GM08714 (cell line): Measurements from ENCODE around the gene C2orf92.

Experiments
- H3K4me3 ChIP-seq: fragments of 200-500 bp; sonication (Bioruptor generic); 2 replicates; pipeline ENCODE4 v1.5.1; 2014; ENCODE audit warnings: mild to moderate bottlenecking, low read length, inconsistent platforms
- ZNF274 ChIP-seq: IDR thresholded peaks from 2 replicates; pipeline ENCODE4 v1.6.1; 2012; ENCODE audit warnings: mild to moderate bottlenecking, low read depth, low read length

The C2orf92 gene

DNA sequence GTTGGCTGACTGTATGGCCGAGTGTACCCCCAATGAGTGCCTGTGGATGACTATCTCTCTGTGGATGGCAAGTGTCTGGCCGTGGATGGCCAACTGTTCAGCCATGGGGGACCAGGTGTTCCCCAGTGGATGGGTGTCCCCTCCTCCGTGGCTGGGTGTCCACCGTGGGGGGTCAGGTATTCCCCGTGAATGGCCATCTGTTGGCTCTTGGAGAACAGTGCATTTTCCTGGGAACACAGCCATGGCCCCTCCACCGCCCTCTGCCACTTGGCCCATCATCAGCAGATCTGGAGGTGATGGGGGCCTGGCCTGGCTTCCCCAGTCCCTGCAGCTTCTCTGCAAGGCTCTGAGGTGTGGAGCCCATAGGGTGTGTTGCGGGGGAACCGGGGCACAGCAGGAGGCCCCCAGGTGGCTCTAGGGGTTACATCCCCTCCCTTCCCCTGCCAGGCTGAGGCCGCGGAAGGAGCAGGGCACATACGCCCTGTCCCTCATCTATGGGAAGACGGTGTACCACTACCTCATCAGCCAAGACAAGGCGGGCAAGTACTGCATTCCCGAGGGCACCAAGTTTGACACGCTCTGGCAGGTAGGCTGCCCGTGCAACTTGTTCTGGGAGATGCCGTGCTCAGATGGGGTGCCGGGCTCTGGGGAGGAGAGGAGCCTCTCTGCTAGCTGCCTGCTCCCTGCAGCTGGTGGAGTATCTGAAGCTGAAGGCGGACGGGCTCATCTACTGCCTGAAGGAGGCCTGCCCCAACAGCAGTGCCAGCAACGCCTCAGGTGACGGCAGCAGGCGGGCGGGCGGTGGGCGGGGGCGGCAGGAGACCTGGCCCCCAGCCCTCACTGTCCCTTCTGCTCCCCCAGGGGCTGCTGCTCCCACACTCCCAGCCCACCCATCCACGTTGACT is 63.2 kb downstream of the C2orf92 start:
- TF ChIP-seq ZNF274: no peak
- H3K4me3 ChIP-seq: no peak overlapping the region

- TF ChIP-seq ZNF274: no peak
- H3K4me3 ChIP-seq: no peak overlapping the region
Measured at GRCh38 chr2:97733341-97734035, 64.0 kb downstream of the C2orf92 start.

DNA sequence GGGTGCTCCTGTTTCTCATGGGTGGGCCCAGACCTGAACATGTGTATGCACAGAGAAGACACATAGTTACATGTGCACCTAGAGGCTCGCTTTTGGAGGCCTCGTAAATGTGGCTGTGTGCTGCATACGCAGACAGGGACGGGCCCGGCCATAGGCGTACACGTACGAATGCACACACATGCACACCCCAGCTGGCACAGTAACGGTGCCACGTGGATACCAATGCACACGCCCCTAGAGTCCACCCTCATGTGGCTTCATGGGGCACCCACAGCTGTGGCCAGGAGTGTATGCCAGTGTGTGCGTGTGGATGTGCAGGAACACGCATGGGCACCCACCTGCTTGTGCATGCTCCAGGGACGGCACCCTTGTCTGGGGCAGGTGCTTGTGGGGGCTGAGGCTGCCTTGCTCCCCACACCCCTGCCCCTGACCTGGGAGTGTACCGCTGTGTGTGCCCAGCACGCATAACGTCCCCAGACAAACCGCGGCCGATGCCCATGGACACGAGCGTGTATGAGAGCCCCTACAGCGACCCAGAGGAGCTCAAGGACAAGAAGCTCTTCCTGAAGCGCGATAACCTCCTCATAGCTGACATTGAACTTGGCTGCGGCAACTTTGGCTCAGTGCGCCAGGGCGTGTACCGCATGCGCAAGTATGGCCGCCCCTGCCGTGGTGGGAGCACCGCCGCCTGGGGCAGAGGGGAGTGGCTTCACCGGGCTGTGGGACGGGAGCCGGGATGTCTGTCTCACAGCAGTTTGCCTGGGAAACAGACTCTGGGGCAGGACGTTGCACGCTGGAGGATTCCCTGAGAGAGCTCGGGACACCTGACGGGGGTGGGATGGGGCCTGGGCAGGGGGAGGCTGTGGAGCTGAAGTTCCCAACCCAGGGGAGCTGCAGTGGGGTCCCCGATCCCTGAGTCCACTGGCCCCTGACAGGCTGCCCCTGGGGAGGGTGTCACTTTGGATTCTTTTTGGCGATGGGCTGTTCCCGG is 64.8 kb downstream of the C2orf92 start:
- H3K4me3 ChIP-seq: no peak overlapping the region
- TF ChIP-seq ZNF274: no peak

GRCh38 chr2:97735161-97735561 is 65.6 kb downstream of the C2orf92 start:
- H3K4me3 ChIP-seq: no peak overlapping the region
- no peak for TF ChIP-seq ZNF274

DNA sequence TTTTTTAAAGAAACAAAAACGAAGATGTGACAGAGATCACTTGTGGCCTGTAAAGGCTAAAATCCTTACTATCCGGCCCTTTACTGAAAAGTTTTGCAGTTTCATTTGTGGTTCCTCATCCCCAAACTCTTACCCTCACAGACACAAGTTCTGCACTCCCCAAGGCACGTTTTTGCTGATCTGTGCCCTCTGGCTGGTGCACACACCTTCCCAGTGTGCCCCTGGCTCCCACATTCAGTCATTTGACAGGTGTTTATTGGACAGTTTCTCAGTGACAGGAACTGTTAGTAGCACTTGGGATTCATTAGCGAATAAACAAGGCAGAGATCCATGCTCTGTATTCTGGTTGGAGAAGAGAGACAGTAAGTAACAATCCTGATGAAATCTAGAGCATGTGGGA is 66.7 kb downstream of the C2orf92 start:
- no peak overlapping the region for H3K4me3 ChIP-seq
- TF ChIP-seq ZNF274: no peak

- H3K4me3 ChIP-seq: no peak overlapping the region
- no peak for TF ChIP-seq ZNF274
Measured at GRCh38 chr2:97736608-97737330, 67.3 kb downstream of the C2orf92 start.

DNA sequence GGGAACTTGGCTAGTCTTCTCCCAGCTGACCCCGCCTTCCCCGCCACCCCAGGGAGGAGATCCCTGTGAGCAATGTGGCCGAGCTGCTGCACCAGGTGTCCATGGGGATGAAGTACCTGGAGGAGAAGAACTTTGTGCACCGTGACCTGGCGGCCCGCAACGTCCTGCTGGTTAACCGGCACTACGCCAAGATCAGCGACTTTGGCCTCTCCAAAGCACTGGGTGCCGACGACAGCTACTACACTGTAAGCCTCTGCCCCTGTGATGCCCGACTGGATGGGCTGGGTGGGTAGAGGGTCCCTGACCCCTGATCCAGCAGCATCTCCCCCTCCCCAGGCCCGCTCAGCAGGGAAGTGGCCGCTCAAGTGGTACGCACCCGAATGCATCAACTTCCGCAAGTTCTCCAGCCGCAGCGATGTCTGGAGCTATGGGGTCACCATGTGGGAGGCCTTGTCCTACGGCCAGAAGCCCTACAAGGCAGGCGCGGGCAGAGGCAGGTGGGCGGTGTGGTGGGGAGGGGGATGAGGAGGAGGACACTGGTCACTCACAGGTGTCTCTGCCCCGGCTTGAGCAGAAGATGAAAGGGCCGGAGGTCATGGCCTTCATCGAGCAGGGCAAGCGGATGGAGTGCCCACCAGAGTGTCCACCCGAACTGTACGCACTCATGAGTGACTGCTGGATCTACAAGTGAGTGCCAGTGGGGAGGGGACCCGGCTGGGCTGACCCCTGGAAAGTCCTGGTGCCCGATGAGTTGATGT is 68.1 kb downstream of the C2orf92 start:
- no peak overlapping the region for H3K4me3 ChIP-seq
- TF ChIP-seq ZNF274: no peak

DNA sequence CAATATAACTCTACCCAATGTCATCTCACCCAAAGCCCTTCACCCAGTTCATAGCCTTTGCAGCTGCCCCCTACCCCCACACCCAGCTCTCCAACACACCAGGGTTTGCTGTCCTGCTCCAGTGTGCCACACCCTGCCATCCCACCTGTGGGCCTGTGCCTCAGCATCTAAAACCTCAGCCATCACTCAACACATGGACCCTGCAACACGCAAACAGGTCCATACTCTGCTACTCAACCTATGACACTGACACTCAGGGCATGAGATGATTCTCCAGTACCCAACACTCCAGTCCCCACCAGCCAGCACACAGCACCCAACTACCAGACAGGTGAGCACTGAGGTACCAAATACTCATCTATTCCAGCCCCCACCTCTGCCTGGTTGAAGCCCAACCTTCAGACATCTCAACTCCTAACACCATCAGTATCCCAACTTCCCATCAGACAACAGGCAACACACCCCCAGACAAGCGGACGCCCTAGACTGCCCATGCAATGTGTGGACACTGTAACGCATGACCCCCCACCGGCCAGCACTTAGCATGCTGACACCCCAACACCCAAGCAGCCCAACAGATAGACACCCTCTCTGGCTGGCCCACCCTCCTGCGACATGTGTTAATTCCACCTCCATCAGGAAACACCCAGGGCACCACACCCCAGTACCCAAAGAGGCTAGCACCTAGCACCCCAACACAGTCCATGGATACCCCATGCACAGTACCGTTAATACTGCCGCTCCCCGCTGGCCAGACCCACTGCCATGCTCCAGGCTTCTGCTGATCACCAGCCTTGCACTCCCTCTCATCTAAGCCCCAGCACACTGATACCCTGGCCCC is 68.9 kb downstream of the C2orf92 start:
- no peak for TF ChIP-seq ZNF274

GRCh38 chr2:97739020-97739892 is 69.7 kb downstream of the C2orf92 start:
- H3K4me3 ChIP-seq: no peak overlapping the region
- no peak for TF ChIP-seq ZNF274

More for the DNA sequence above, 68.9 kb downstream of the C2orf92 start:
- no peak overlapping the region for H3K4me3 ChIP-seq

DNA sequence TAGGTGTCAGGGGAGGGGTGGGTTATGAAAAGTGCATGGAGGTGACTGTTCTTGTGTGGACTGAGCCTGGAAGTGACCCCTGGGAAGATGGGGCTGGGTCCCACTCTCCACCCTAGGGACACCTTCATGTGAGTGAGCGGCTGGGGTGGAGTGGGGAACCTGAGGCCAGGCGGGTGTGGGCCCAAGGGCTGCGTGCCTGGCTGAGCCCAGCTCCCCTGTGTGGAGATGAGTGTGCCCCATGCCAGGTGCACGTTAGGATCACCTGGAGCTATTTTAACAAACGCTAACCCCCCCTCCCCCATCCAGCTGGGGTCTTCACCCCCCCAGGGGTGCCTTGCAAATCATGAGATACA is 70.4 kb downstream of the C2orf92 start:
- H3K4me3 ChIP-seq: no peak overlapping the region
- TF ChIP-seq ZNF274: no peak

DNA sequence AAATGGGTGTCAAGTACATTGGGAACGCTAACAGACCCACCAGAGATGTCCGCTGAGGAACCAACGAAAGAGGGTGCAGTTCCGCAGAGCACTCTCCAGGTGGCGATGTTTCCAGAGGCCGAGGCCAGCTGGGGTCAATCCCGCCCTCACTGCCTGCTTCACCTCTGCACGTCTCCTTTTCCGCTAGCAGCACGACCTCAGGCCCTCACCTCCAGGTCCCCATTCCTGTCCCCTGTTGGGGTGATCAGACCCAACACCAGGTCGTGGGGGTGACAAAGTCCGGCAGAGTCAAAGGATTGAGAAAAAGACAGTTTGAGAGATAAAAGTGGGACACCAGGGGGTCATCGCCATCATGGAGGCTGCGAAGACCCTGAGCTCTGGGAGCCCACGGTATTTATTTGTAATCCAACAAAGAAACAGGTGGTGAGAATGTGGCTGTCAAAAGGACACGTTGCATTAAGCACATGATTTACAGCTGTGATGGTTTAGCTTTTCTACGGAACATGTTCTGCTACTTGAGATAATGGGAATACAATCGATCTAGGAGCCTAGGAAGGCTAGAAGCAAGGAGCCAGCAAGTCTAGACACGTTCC is 71.2 kb downstream of the C2orf92 start:
- no peak overlapping the region for H3K4me3 ChIP-seq
- no peak for TF ChIP-seq ZNF274

GRCh38 chr2:97741251-97741650 is 71.7 kb downstream of the C2orf92 start:
- H3K4me3 ChIP-seq: no peak overlapping the region
- TF ChIP-seq ZNF274: no peak
